ENCODE results near the gene RAB44. TPM values are rescaled to one million over a fixed set of nuclear protein-coding genes. Genes with fewer than 3 reads are reported as not detected.
A peak's percentile ranks its signal among the peaks of the same experiment; 100 is the strongest.

RAB44 gene
- total RNA-seq, 1 donor from 2014 or later = 0.95 TPM

DNA sequence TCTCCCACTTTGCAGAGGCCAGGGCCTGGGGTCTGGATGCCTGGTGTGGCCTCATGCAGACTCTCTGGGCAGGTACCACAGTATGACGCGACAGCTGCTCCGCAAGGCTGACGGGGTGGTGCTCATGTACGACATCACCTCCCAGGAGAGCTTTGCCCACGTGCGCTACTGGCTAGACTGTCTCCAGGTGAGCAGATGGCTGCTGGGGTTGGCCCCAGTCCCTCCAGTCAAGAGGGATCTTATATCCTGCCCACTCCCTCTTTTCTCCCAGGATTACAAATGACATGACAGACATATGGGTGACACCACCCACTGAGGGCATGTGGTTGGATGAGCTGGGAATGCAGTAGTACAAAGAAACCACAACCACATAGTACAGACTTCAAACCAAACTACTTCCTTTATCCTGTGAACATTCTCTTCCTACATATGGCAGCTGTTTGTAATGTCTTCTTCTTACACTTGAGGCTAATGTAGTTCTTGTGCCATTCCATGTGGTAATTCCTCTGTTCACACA lies 29.9 kb downstream of the RAB44 start:
- DNase-seq (peak; percentile 50), ATAC-seq (peak; percentile 57 to 78)
- Histone ChIP-seq H3K4me1 (no peaks in the 10 kb centered on the region), H3K9me3 (no peaks in the 10 kb centered on the region), H3K36me3 (no peaks in the 10 kb centered on the region), H3K27ac (no peak overlapping the region), H3K4me3 (no peak overlapping the region), H3K27me3 (ENCODE audit: low read depth) (no peaks in the 10 kb centered on the region)
- no peak for TF ChIP-seq CTCF (IDR thresholded peaks at IDR 0.05)
- intact Hi-C loops (cut with DNase I) = no loop called here

- H3K27me3 ChIP-seq (ENCODE audit: low read depth) = no peaks in the 10 kb centered on the region
- no peaks in the 10 kb centered on the region for H3K9me3 ChIP-seq
- H3K4me3 ChIP-seq = no peak overlapping the region
- H3K4me1 ChIP-seq = no peaks in the 10 kb centered on the region
- no peak overlapping the region for H3K27ac ChIP-seq
- DNase-seq (peak; percentile 44), ATAC-seq (no peak)
- TF ChIP-seq CTCF (IDR thresholded peaks at IDR 0.05) = no peak
- intact Hi-C loops (cut with DNase I) = no loop called here
- H3K36me3 ChIP-seq = no peaks in the 10 kb centered on the region
Measured at GRCh38 chr6:36728289-36729160, 30.9 kb downstream of the RAB44 start.

- Histone ChIP-seq H3K27ac (no peak overlapping the region), H3K9me3 (no peaks in the 10 kb centered on the region), H3K27me3 (ENCODE audit: low read depth) (no peaks in the 10 kb centered on the region), H3K4me3 (no peak overlapping the region), H3K4me1 (no peaks in the 10 kb centered on the region), H3K36me3 (no peaks in the 10 kb centered on the region)
- intact Hi-C loops (cut with DNase I) = no loop called here
- DNase-seq (no peak), ATAC-seq (no peak)
- TF ChIP-seq CTCF (IDR thresholded peaks at IDR 0.05) = no peak
Measured at GRCh38 chr6:36729161-36729524, 31.5 kb downstream of the RAB44 start.

DNA sequence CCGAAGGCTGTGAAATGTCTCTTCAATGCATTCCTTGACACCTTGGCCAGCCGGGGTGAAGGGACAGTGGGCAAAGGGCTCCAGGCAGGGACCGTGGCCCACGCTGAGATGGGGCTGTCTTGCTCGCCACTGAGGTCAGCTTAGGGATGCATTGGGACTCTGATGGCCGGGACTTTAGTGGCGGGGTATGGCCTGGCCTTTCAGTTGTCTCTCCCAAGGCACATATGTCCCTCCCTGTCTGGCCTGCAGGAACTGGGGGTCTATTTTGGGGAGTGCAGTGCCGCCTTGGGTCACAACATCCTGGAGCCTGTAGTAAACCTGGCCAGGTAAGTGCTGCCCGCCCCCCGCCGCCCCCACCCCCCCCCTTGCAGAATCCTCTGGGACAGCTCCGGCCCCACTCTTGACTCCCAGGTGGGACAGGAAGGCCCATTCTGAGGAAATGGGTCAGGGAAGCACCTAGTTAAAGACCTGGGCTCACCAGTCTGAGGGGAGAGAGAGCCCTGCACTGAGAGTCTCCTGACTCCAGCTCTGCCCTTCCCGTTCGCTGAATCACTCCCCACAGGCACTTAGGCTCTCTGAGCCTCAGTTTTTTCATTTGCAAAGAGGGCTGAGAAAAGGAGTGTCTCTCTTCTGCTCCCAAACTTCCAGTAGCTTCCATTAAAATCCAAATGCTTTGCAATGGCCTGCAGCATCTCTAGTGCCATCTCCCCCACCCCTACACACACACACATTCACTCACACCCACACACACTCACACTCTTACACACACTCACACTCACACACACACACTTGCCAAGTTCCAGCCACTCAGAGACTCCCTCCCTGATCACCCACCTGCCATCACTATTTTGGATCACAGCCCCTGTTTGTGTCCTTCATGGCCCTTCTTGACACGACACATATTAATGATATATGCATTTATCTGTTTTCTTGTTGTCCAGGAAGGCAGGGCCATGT lies 33.1 kb downstream of the RAB44 start:
- DNase-seq (peak; percentile 2), ATAC-seq (no peak)
- intact Hi-C loops (cut with DNase I) = no loop called here

More for the DNA sequence above, 33.1 kb downstream of the RAB44 start:
- Histone ChIP-seq H3K4me1 (peaks cover 13% of the 10 kb centered on the region), H3K27ac (no peak overlapping the region), H3K27me3 (ENCODE audit: low read depth) (no peaks in the 10 kb centered on the region), H3K36me3 (no peaks in the 10 kb centered on the region), H3K4me3 (no peak overlapping the region), H3K9me3 (no peaks in the 10 kb centered on the region)
- TF ChIP-seq CTCF (IDR thresholded peaks at IDR 0.05) = no peak

Measured in lower lobe of right lung (tissue), 2 donors.